Measurements from ENCODE around the gene MED29.

MED29 gene

GRCh38 chr19:39411081-39411831 lies 20.1 kb downstream of the MED29 start:
- no peak for DNase-seq (ENCODE audit: low spot score)

GRCh38 chr19:39411832-39412099 lies 20.6 kb downstream of the MED29 start:
- DNase-seq (ENCODE audit: low spot score) = peak; percentile 95

- DNase-seq (ENCODE audit: low spot score) = peak; percentile 98
Measured at GRCh38 chr19:39412100-39412866, 21.1 kb downstream of the MED29 start, which contains the start of gene PLEKHG2. TSS of gene PLEKHG2 (plus strand) at chr19:39412669. CDS start at chr19:39414087, 1,418 bp downstream.

- no peak for DNase-seq (ENCODE audit: low spot score)
Measured at GRCh38 chr19:39412867-39413271, 21.7 kb downstream of the MED29 start.

- no peak for DNase-seq (ENCODE audit: low spot score)
Measured at GRCh38 chr19:39413272-39413910, 22.2 kb downstream of the MED29 start.

- no peak for DNase-seq (ENCODE audit: low spot score)
Measured at GRCh38 chr19:39413911-39414608, 22.9 kb downstream of the MED29 start.

GRCh38 chr19:39415111-39416046 lies 24.2 kb downstream of the MED29 start:
- DNase-seq (ENCODE audit: low spot score) = no peak

GRCh38 chr19:39416152-39417120 lies 25.3 kb downstream of the MED29 start:
- DNase-seq (ENCODE audit: low spot score) = no peak

GRCh38 chr19:39417463-39418181 lies 26.4 kb downstream of the MED29 start:
- DNase-seq (ENCODE audit: low spot score) = no peak

GRCh38 chr19:39419003-39419402 lies 27.8 kb downstream of the MED29 start:
- no peak for DNase-seq (ENCODE audit: low spot score)

GRCh38 chr19:39420769-39421168 lies 29.6 kb downstream of the MED29 start:
- DNase-seq (ENCODE audit: low spot score) = no peak

GRCh38 chr19:39422020-39422419 lies 30.8 kb downstream of the MED29 start:
- no peak for DNase-seq (ENCODE audit: low spot score)

- no peak for DNase-seq (ENCODE audit: low spot score)
Measured at GRCh38 chr19:39423258-39424086, 32.3 kb downstream of the MED29 start.

- DNase-seq (ENCODE audit: low spot score) = no peak
Measured at GRCh38 chr19:39424934-39425333, 33.8 kb downstream of the MED29 start.

- DNase-seq (ENCODE audit: low spot score) = no peak
Measured at GRCh38 chr19:39425744-39426143, 34.6 kb downstream of the MED29 start.

- no peak for DNase-seq (ENCODE audit: low spot score)
Measured at GRCh38 chr19:39426170-39426569, 35.0 kb downstream of the MED29 start.

GRCh38 chr19:39427707-39428106 lies 36.5 kb downstream of the MED29 start:
- no peak for DNase-seq (ENCODE audit: low spot score)

GRCh38 chr19:39428283-39429112 lies 37.3 kb downstream of the MED29 start:
- no peak for DNase-seq (ENCODE audit: low spot score)

Data from CD4-positive, alpha-beta T cell treated with Interleukin-2 at 100 ng/mL for 4 hours (primary cell).